HEK293T (cell line): ENCODE data around the gene YJU2.

Source experiments
- ELF4 ChIP-seq: fragments of 450-650 bp; IDR thresholded peaks from 2 replicates; pipeline ENCODE4 v1.6.1; 2017; ENCODE audit warnings: antibody characterized with exemption
- FOXA1 ChIP-seq: fragments of 450-650 bp; IDR thresholded peaks from 2 replicates; pipeline ENCODE4 v1.6.1; 2016; ENCODE audit warnings: mild to moderate bottlenecking
- FOXM1 ChIP-seq: fragments of 450-650 bp; IDR thresholded peaks from 2 replicates; pipeline ENCODE4 v1.6.1; 2017; ENCODE audit warnings: mild to moderate bottlenecking, borderline replicate concordance
- L3MBTL2 ChIP-seq: fragments of 450-650 bp; conservative IDR thresholded peaks from 2 replicates; pipeline ENCODE4 v1.6.1; 2016; ENCODE audit warnings: mild to moderate bottlenecking
- SP1 ChIP-seq: fragments of 450-650 bp; IDR thresholded peaks from 2 replicates; pipeline ENCODE4 v1.6.1; 2017
- SUZ12 ChIP-seq: fragments of 450-650 bp; IDR thresholded peaks from 2 replicates; pipeline ENCODE4 v1.6.1; 2016; ENCODE audit warnings: mild to moderate bottlenecking
- TARDBP ChIP-seq: fragments of 450-650 bp; IDR thresholded peaks from 2 replicates; pipeline ENCODE4 v1.6.1; 2016
- ZNF384 ChIP-seq: fragments of 450-650 bp; IDR thresholded peaks from 2 replicates; pipeline ENCODE4 v1.6.1; 2016

GRCh38 chr19:4225885-4226284 is 21.0 kb upstream of the YJU2 start:
- TF ChIP-seq ELF4 (no peak), ZNF384 (no peak), SUZ12 (no peak), TARDBP (no peak), FOXA1 (no peak), L3MBTL2 (no peak), FOXM1 (no peak), SP1 (no peak)
